Hippocampal formation (tissue), 2 donors: Measurements from ENCODE around the gene GRID2.

Source experiments
- DNase-seq, 2 donors: peaks; one replicate each; lab custom pipeline; 2025; lab: John Stamatoyannopoulos, UW

Gene GRID2

GRCh38 chr4:92524131-92524530 lies 220.4 kb downstream of the GRID2 start:
- no peak for DNase-seq

DNA sequence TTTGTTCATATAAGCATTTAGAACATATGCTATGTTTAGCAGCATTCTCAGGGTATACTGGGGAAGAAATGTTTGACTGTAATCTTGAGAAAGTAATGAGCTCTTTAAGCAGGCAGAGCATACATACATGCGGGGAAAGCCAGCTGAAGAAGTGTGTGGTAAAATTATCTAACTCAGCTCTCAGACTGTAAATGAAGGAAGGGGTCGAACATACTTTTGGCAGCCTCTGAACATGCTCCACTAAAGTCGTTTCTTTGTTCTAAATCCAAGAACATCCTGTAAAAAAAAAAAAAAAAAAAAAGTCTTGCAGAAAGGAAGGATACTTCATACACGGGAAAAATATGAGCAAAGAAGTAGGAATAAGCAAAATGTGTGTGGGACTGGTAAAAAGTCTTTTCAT lies 224.8 kb downstream of the GRID2 start:
- DNase-seq: no peak

- DNase-seq: no peak
These were observed 225.7 kb downstream of the GRID2 start for GRCh38 chr4:92529510-92529909.

DNA sequence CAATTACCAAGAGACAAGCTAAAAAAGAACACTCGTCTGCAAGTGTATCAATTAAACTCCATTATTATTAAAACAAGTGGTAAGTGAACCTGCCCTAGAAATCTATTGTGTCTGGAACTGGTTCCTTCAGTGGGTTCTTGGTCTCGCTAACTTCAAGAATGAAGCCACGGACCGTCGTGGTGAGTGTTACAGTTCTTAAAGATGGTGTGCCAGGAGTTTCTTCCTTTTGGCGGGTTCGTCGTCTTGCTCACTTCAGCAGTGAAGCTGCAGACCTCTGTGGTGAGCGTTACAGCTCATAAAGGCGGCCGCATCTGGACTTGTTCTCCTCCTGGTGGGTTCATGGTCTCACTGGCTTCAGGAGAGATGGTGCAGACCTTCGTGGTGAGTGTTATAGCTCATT lies 231.8 kb downstream of the GRID2 start:
- no peak for DNase-seq

DNA sequence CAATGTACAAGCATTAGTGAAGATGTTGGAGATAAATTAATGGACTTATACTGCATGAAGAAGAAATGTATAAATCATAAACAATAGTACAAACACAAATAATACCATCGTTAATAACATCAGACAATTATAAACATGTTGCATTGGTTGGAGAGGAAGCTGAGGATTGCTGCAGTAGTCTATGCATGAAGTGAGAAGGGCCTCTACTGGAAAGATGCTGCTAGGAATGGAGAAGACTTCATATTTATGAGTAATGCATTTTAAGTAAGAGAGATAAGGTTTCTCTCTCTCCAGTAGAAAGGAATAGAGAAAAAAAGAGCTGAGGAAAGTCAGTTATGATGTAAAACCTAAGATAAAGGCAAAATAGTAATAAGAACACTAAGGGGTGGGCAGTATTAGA lies 247.8 kb downstream of the GRID2 start:
- DNase-seq: peak in 1 of 2 donors; percentile 10

GRCh38 chr4:92566269-92566668 lies 262.5 kb downstream of the GRID2 start:
- DNase-seq: peak in 1 of 2 donors; percentile 13

DNA sequence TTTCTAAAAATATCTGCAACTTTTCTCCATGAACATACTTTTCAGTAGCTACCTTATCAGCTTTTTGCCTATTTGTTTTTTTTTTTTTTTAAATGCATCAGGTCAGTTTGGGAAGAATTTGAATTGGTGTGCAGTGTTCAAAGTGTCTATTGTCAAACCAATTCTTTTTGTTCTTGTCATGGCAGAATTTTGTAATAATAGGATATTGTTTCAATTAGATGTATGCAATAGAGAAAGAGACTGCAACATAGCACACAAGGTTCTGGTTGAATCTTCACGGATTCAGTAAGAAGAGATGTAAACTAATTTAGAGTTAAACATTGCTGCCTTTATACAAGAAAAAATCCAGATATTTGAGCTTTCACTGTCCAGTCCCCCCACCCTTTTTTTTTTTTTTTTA lies 277.1 kb downstream of the GRID2 start:
- peak in 1 of 2 donors; percentile 72 for DNase-seq

DNA sequence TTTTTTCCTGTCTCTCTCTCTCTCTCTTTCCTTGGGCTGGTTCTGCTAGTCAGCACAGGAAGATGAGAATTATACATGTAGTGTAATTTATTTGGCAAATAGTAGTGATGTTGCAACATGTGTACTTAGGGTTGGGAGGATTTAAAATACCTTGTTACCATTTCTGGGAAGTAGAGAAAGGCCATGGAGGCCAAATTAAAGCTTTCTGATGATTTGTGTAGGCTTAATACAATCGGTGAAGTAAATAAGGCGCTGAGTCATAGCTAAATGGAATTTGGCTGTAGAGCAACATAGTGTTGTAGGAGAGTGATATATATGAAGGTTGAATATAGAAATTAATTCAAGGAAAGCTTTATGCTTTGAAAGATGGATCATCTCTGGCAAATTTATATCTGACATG lies 295.3 kb downstream of the GRID2 start:
- no peak for DNase-seq

GRCh38 chr4:92600638-92601037 lies 296.9 kb downstream of the GRID2 start:
- DNase-seq: no peak

- DNase-seq: no peak
These were observed 302.5 kb downstream of the GRID2 start for GRCh38 chr4:92606227-92606626.

- DNase-seq: no peak
These were observed 311.3 kb downstream of the GRID2 start for GRCh38 chr4:92615049-92615448.

DNA sequence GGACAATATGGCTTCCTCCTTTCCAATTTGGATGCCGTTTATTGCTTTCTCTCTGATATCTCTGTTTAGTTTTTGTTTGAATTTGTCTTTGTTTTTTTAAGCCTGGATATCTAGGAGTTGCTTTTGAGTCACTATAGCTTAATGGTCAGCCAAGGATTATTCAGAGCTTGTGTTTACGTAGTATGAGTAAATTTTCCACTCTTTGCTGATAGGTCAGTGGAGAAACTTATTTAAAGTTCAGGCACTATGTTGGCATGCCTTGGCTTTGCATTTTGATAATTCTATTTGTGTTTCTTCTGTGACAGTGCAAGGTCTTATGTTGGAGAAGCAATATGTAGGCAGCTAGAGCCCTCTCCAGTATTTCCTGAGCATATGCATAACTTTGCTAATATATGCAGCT lies 315.2 kb downstream of the GRID2 start:
- no peak for DNase-seq

DNA sequence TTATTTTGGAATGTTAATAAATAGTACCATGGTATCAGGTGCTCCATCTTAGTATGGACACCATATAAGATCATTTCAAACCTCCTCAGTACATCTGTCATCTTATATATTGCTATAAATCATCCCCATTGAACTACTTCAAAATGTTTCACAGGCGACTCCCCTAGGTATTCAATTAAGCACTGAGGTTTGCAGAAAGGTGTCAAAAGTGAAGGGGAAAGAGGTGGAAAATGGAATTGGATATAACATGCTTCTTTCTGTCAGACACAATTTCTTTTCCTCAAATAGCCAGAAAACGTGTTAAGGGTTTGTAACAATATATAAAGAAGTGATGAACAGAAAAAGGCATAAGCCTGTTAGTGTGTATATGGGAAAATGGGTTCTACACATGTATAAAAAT lies 325.5 kb downstream of the GRID2 start:
- DNase-seq: no peak

GRCh38 chr4:92634882-92635281 lies 331.1 kb downstream of the GRID2 start:
- peak; percentile 26 to 34 for DNase-seq

DNA sequence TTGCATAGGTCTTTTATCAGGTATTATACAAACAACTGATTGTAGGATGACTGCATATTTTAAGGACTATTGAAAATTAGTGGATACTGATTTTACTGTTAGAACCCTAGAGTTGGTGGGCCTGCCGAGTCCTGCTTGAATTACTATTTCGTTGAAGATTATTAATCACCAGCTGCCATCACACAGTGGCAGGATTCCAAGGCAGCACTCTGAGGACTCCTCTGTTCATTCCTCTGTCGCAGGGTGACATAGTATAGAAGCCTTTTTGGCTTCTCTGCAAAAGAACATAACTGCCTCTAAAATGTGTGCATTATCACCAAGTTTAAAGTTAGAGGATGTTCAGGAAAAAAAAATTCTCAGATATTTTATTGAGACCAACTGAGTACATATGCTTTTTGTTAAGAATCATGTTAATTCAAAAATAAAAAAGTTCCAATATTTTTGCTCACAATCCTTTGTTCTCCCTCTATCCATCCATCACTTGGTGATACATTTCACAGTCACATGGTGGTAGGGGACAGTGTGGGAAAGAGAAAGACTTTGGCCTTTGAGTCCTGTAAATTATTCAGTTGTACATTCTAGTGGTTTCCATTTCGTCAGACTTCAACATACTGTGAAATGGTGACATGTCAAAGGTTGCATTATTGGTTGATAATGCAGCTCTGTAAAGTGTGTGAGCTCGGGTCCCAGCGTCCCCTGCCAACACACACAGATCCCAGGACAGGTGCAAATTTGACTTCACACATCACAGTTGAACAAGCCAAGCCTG lies 332.5 kb downstream of the GRID2 start:
- peak; percentile 21 to 28 for DNase-seq

DNA sequence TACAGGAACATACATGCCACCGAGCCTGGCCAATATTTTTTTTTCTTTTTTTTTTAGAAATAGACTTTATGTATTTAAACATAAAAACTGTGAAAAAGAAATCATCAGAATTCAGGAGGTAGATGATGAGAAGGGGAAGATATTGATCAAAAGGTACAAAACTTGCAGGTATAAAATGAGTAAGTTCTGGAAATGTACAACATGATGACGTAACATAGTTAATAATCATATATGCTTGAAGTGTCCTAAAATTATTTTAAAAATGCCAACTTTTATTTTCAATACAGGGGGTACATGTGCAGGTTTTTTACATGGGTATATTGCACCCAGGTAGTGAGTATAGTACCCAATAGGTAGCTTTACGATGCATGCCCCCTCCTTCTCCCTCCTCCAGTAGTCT lies 337.6 kb downstream of the GRID2 start:
- DNase-seq: no peak

- DNase-seq: no peak
These were observed 343.1 kb downstream of the GRID2 start for GRCh38 chr4:92646826-92647225.

DNA sequence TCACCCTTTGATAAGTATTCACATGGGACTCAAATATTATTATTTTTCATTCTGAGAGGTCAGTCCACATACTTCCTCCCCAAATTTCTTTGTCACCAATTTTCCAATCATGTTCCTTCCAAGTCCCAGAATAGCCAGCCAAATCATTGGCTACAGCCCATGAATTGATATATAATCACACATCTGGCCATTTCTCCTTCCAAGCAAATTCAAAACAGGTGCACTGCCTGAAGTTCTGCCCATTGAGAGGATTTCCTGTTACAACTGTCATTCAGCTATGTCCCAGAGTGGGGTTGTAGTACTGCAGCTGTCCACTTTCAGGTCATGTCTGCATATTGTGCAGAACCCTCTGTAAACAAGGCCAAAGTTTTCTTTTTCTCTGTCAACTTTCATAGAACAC lies 347.8 kb downstream of the GRID2 start:
- DNase-seq: no peak

DNA sequence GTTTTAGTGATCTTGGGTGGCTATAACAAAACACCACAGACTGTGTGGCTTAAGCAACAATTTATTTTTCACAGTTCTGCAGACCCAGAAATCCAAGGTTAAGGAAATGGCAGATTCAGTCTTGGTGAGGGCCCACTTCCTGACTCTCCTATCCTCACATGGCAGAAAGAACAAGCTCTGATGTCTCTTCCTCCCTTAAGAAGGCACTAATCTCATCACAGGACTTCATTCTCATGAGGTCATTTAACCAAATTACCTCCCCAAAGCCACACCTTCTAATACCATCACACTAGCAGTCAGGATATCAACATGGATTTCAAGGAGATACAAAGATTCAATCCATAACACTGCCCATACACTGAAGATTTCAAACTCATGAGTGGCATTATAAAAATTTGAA lies 350.3 kb downstream of the GRID2 start:
- no peak for DNase-seq

DNA sequence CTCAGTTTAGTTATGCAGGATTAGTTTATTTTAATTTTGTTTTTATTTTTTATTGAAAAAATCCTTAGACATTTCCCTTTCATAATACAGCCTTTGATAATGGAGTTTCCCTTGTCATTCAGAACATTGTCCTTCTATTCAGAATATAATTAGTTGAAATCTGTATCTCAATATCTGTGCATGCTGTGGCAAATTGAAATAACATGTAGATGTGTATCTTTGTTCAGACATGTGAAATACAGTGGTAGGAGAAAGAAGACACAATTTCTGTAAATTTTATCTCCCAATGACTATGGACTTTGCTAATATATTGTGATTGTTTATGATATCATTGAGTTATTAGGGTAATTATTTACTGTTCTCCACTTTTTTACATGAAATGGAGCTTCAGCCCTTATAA lies 353.9 kb downstream of the GRID2 start:
- no peak for DNase-seq

DNA sequence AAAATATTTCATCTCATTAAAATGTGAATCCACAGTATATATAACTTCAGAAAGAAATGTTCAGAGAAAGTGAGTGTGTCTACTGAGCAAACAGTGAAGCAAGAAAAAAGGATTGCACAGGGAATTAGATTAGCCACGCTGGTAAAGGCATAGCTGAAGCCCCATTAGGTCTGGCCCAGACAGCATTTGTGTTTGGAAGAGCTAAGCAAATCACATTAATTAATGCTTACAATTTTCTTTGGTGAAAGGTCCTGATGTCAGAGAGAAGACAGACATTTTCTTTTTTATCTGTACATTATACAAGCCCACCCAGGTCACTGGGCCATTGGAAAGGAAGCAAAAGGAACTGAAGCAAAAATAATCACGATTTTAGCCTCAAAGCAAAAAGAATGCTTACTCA lies 354.6 kb downstream of the GRID2 start:
- no peak for DNase-seq

DNA sequence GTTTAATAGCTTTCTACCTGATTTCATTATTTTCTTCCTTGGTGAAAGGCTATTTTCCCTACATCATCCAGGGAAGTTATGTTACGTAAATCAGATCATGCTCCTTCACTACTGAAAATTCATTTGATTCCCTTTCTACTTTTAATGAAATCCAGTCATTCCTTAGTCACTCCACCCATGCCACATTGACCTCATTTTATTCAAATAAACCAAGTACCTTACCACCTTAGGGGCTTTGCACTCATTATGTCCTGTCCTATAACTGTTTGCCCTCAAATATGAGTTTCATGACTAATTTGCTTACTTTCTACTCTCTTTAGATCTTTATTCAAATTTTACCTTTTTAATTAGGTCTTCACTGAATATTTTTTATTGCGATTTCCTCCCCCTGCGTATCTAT lies 374.0 kb downstream of the GRID2 start:
- no peak for DNase-seq

DNA sequence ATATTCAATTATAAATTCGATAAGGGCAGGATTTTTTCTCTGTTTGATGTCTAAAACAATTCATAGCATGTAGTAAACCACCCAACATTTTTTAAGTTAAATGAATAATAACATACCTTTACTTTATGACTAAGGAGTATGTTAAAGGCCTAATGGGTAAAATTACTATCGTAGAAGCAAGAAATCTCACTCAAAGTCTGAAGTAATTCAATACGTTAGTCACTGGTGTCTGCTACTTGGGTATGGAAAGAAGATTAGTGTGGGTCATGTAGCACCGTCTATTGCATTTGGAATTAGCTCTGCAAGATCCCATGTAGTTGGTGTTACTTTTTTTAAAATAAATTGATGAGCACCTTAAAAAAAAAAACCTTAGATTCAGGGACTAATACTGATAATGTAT lies 374.5 kb downstream of the GRID2 start:
- DNase-seq: no peak

DNA sequence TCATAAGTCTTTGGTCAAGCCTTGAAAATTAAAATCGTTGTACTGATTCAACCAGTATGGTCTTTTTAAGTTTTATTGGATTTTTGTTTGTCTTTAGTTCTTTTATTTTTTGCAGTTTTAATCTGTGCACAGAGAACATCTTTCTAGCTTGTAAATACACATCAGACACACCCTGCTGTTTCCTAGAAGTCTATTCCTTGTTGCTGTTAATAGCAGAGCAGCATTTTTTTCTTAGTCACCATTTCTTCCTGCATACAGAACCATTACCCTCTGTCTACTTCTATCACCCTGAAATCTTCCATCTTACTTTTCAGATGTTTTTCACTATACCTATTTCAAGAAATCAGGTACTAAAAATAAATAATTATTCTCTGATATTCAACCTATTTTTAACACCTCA lies 375.4 kb downstream of the GRID2 start:
- DNase-seq: no peak
